ENCODE measurements around the gene DUSP10.

The DUSP10 gene

GRCh38 chr1:221762121-221762520 is 20.2 kb upstream of the DUSP10 start:
- no peak for DNase-seq

GRCh38 chr1:221761354-221762002 is 19.6 kb upstream of the DUSP10 start:
- DNase-seq, result no peak

- DNase-seq, result no peak
Measured at GRCh38 chr1:221760911-221761310, 19.0 kb upstream of the DUSP10 start.

GRCh38 chr1:221759436-221759835 is 17.5 kb upstream of the DUSP10 start:
- no peak for DNase-seq

- DNase-seq, result no peak
Measured at GRCh38 chr1:221758455-221758854, 16.6 kb upstream of the DUSP10 start.

- DNase-seq, result no peak
Measured at GRCh38 chr1:221756830-221757551, 15.1 kb upstream of the DUSP10 start.

- DNase-seq, result no peak
Measured at GRCh38 chr1:221753828-221754188, 11.9 kb upstream of the DUSP10 start.

- DNase-seq, result no peak
Measured at GRCh38 chr1:221751226-221751887, 9.5 kb upstream of the DUSP10 start.

- no peak for DNase-seq
Measured at GRCh38 chr1:221748981-221749380, 7.1 kb upstream of the DUSP10 start.

GRCh38 chr1:221747839-221748238 is 6.0 kb upstream of the DUSP10 start:
- DNase-seq, result no peak

GRCh38 chr1:221743416-221744208 is 1.7 kb upstream of the DUSP10 start:
- no peak for DNase-seq

- peak; percentile 82 to 83 for DNase-seq
Measured at GRCh38 chr1:221742555-221743415, 896 bp upstream of the DUSP10 start.

GRCh38 chr1:221740993-221741702 is 741 bp downstream of the DUSP10 start:
- DNase-seq, result peak; percentile 27 to 38

GRCh38 chr1:221740369-221740992 is 1.4 kb downstream of the DUSP10 start:
- no peak for DNase-seq

GRCh38 chr1:221739677-221740025 is 2.2 kb downstream of the DUSP10 start:
- DNase-seq, result no peak

- DNase-seq, result no peak
Measured at GRCh38 chr1:221739018-221739676, 2.7 kb downstream of the DUSP10 start.

GRCh38 chr1:221736714-221737113 is 5.2 kb downstream of the DUSP10 start:
- no peak for DNase-seq

GRCh38 chr1:221735999-221736398 is 5.9 kb downstream of the DUSP10 start:
- no peak for DNase-seq

- no peak for DNase-seq
Measured at GRCh38 chr1:221734187-221734586, 7.7 kb downstream of the DUSP10 start.

- DNase-seq, result no peak
Measured at GRCh38 chr1:221732052-221732451, 9.8 kb downstream of the DUSP10 start.
